ENCODE measurements around the gene PRKAG3. TPM values are rescaled to one million over a fixed set of nuclear protein-coding genes. Genes with fewer than 3 reads are reported as not detected.

The PRKAG3 gene
- total RNA-seq, 3 donors from 2014 or later: not detected

DNA sequence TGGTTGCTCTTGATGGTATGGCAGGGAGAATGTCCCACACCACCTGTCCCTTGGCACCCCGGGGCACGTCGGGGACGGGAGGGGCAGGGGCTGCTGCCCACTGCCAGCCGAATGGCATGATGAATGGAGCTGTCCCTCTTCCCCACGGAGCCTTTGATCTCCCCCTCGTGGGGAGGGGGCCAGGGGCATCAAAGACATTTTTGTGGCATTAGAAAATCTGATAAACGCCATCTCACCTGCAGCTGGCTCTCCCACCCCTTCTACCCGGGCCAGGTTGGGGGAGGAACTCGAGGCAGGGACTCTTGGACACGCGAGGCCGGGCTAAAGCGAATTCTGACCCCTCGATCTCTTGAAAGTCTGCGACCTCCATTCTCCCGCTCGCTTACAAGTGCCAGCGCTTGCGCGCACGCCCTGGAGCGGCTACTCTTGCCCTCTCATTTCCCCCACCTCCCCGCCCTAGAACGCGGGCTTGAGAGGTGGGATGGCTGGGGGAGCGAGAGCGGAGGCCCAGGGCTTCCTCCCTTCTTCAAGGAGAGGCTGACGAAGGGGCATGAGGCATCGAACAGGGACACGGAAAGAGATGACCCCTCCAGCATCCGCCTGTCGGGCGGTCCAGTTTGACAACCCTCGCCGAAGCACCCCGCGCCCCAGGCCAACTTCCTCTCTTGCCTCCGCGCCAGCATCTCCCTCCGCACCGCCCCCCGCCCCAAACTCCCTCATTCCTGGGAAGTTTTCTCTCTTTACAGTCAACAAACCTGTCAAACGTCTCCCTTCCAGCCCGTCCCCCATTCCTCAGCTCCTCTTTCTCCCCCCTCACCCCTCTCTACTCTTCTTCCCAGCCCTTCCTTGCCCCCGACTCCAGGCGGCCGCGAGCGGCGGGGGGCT, 27.3 kb upstream of the PRKAG3 start:
- TF ChIP-seq POLR2A (IDR thresholded peaks at IDR 0.05) (no peak), CTCF (IDR thresholded peaks at IDR 0.05) (no peak), POLR2AphosphoS5 (IDR thresholded peaks at IDR 0.05) (no peak)
- Histone ChIP-seq H3K4me1 (no peaks in the 10 kb centered on the region), H3K27ac (peak overlapping the region in 1 of 2 donors; percentile 59), H3K4me3 (peak overlapping the region; percentile 32 to 81 (median 61)), H3K36me3 (no peaks in the 10 kb centered on the region), H3K27me3 (peaks cover 3 to 8% of the 10 kb centered on the region in 2 donors), H3K9me3 (no peaks in the 10 kb centered on the region)
- no peak for DNase-seq (ENCODE audit: low spot score in 2 of 2)
- intact Hi-C loops (cut with DNase I; ENCODE audit: low total_unique reads): loop anchor here (10.0 kb wide), 1 partner anchor 154 kb away; no protein-coding TSS in a partner anchor

GRCh38 chr2:218858138-218858445, 26.5 kb upstream of the PRKAG3 start:
- Histone ChIP-seq H3K27ac (peak overlapping the region in 1 of 2 donors; percentile 12), H3K4me1 (no peaks in the 10 kb centered on the region), H3K27me3 (peaks cover 3 to 8% of the 10 kb centered on the region in 2 donors), H3K9me3 (no peaks in the 10 kb centered on the region), H3K36me3 (no peaks in the 10 kb centered on the region), H3K4me3 (no peak overlapping the region)
- intact Hi-C loops (cut with DNase I; ENCODE audit: low total_unique reads): loop anchor here (10.0 kb wide), 1 partner anchor 153 kb away; no protein-coding TSS in a partner anchor
- DNase-seq (ENCODE audit: low spot score in 2 of 2): no peak
- TF ChIP-seq POLR2AphosphoS5 (IDR thresholded peaks at IDR 0.05) (no peak), CTCF (IDR thresholded peaks at IDR 0.05) (no peak), POLR2A (IDR thresholded peaks at IDR 0.05) (no peak)

DNA sequence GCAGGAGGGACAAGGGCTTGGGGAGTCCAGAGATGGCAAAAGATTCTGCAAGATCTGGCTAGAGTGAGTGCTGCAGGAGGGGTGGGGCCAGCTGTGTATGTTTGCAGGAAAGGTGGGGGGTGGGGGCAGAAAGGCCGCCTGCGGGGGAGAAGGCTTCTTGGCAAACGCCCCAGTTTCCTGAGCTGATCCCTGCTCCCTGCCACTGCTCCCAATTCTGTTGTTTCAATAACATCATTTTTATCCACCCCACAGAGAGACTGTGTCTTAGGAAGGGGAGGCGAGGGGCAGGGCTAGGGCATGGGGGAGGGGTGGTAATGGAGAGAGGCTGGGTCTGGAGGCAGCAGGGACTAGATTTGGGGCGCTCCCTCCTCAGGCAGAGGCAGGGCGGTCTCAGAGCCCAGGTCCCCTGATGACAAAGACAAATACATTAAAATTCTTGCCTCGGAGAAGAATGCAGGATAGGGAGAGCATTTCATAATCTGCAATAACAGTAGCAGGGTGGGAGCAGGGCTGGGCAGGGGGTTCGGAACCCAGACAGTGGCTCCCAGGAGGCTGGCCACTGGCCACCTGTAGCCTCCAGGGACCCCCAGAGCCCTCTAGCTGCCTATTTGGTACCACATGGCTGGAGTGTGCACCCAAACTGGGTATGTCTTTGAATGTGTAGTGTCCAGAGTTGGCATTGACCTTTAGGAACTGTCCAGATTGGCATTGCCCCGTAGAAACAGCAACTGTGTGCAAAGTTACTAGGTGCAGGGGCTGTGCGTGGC, 26.0 kb upstream of the PRKAG3 start:
- H3K36me3 ChIP-seq: no peaks in the 10 kb centered on the region
- H3K4me1 ChIP-seq: no peaks in the 10 kb centered on the region
- H3K9me3 ChIP-seq: no peaks in the 10 kb centered on the region
- intact Hi-C loops (cut with DNase I; ENCODE audit: low total_unique reads): loop anchor here (10.0 kb wide), 1 partner anchor 153 kb away; no protein-coding TSS in a partner anchor
- no peak for TF ChIP-seq CTCF (IDR thresholded peaks at IDR 0.05)
- no peak for TF ChIP-seq POLR2A (IDR thresholded peaks at IDR 0.05)
- no peak for TF ChIP-seq POLR2AphosphoS5 (IDR thresholded peaks at IDR 0.05)
- H3K27me3 ChIP-seq: peaks cover 3 to 8% of the 10 kb centered on the region in 2 donors
- DNase-seq (ENCODE audit: low spot score in 2 of 2): no peak
- H3K4me3 ChIP-seq: no peak overlapping the region
- H3K27ac ChIP-seq: peak overlapping the region in 1 of 2 donors; percentile 12

DNA sequence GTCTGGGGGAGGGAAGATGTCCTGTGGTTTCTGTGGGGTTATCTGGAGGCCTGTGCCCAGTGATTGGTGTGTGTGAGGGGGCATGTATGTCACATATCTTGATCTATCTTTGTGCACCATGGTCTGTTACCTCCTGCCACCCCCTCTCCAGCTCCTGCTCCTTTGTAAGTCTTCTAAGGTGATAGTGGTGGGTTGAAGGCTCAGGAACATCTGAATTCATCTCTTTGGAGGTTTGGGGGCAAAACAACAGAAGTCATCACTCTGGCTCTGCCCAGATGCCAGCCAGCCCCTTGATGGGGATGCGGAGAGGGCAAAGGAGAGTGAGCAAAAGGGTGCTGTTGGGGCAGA, 25.3 kb upstream of the PRKAG3 start:
- intact Hi-C loops (cut with DNase I; ENCODE audit: low total_unique reads): loop anchor here (10.0 kb wide), 1 partner anchor 152 kb away; no protein-coding TSS in a partner anchor
- H3K9me3 ChIP-seq: no peaks in the 10 kb centered on the region
- no peak overlapping the region for H3K4me3 ChIP-seq
- H3K4me1 ChIP-seq: no peaks in the 10 kb centered on the region
- H3K36me3 ChIP-seq: no peaks in the 10 kb centered on the region
- TF ChIP-seq CTCF (IDR thresholded peaks at IDR 0.05): no peak
- no peak for TF ChIP-seq POLR2AphosphoS5 (IDR thresholded peaks at IDR 0.05)
- no peak for TF ChIP-seq POLR2A (IDR thresholded peaks at IDR 0.05)
- H3K27ac ChIP-seq: no peak overlapping the region
- no peak for DNase-seq (ENCODE audit: low spot score in 2 of 2)
- H3K27me3 ChIP-seq: peaks cover 3 to 8% of the 10 kb centered on the region in 2 donors
